Measurements from ENCODE around the gene MSANTD2.

Gene MSANTD2

GRCh38 chr11:124752471-124753102, 47.6 kb downstream of the MSANTD2 start:
- DNase-seq, result no peak

DNA sequence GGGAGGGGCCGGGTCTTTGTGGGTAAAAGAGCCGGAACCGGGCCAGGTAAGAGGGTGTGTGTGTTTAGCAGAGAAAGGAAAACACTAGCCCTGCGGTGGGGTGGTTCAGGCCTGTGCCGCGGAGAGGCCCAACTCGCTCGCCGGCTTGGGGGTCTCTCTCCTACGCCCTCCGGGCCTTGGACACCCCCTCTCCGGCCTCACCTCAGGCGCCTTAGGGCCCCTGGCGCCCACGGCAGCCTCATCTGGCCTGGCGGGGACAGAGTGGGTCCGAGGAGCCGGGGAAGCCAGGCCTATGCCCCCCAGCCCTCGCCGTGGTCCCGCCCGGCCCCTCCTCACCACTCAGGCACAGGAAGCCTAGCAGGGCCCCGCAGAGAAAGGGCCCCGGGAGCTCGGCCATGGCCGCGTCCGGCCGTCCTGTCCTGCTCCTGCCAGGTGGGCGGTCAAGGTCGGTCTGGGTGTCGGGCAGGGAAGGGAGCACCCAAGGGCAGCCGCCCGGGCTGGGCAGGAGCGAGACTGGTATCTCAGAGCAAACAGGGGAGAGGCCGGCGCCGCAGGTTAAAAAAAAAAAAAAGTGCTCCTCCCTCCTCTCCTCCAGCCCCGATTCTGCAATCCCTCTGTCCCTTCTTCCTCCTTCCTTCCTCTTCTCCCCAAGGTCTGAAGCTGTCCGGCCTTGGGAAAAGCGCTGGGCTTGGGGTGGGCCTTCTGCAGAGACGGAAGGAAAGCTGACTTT, 48.3 kb downstream of the MSANTD2 start, which contains the start of gene VSIG2:
Gene VSIG2 (minus strand): TSS at position 515 of the 730 bp plus-strand sequence. CDS start 118 bp downstream, at position 397.
- no peak for DNase-seq

GRCh38 chr11:124751391-124751740, 48.8 kb downstream of the MSANTD2 start:
- no peak for DNase-seq

DNA sequence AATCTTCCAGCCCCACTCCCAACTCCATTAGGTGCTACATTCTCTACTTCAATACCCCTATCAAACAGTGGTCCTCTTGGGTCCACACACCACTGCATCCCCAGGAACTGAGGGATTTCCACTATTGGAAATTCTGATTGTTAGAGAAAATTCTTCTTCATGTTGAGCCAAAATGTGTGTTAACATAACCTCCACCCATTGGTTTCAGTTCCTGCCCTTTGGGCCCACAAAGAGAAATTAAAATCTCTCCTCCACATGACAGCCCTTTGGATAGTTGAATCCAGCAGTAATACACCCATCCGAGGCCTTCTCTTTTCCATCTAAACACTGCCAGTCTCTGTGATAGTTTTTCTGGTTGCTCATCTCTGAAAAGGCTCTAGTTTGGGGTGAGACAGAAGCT, 50.3 kb downstream of the MSANTD2 start:
- DNase-seq, result no peak

GRCh38 chr11:124748481-124749343, 51.5 kb downstream of the MSANTD2 start:
- DNase-seq, result no peak

- no peak for DNase-seq
Measured at GRCh38 chr11:124748100-124748418, 52.1 kb downstream of the MSANTD2 start.

DNA sequence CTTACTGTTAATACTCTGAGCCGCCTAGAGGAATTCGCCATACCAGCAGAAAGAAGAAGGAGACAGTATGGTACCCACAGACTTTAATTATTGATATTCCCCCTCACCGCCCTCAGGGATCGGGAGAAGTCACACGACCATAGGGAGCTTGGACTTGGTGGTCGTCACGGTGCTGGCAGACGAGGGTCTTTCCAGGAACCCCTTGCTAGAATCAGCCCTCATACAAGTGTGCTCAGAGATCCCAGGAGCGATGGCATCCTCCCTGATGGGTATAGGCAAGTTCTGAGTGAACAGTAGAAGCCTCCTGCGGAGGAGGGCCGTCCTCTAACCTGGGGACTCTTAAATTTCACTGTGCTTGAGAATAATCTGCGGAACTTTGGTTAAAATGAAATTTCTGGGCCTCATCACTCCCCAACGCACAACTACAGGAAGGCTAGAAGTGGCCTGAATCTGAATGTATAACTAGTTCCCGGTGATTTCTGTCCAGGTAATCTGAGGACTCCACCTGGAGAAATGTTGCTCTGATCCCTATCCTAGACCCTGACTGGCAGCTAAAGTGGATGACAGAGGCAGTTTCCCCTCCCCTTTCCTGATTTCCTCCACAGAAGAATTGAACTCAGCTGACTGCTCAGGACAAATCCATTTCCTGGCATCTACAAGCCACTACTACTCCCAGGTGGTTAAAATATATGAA, 52.7 kb downstream of the MSANTD2 start:
- no peak for DNase-seq

DNA sequence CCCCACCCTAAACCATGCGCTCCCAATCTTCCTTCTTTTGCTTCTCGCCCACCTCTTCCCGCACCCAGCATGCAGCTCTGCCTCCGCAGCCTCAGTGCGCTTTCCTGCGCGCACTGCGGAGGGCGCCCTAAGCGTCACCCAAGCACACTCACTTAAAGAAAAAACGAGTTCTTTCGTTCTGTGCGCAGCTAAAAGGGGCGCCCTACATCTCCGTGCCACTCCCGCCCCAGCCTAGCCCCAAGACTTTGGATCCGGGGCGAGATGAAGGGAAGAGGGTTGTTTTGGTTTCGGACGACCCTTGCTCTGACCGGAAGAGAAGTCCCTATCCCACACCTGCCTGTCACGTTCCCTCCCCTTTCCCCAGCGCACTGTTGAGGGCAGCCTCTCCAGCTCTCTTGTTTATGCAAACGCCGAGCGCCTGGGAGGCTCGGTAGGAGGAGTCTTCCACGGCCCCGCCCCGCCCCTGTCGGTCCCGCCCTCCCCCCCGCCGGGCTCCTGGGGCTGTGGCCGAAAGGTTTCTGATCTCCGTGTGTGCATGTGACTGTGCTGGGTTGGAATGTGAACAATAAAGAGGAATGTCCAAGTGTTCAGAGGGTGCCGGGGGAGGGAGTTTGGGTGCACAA, 53.5 kb downstream of the MSANTD2 start:
- DNase-seq, result peak; percentile 68 to 69

DNA sequence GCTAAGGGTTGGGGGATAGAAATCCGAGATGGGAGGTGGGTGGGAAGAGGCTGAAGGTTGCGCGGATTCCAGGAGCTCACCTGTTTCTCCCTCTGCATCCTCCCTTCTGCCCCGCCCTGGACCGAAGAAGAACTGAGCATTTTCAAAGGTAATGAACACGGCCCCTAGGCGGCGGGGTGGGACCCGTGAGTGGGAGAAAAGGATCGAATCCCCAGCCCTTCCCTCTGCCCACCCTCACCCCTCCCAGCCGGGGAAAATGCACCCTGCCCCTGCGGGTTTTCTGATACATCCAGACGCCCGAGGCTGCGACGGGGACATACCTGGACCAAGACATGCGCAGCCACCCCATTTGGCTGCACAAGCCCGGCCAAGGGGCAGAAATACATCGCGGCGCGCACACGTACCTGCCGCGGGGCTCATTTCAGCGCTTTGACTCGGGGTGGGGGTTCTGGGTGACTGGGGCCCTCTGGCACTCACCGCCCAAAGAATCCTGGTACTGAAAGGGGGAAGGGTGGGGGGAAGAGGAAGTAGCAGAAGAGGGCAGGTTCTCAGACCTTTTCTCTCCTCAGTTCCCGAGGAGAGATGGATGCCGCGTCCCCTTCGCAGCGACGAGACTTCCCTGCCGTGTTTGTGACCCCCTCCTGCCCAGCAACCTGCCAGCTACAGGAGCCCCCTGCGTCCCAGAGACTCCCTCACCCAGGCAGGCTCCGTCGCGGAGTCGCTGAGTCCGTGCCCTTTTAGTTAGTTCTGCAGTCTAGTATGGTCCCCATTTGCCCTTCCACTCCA, 54.2 kb downstream of the MSANTD2 start:
- DNase-seq, result no peak

DNA sequence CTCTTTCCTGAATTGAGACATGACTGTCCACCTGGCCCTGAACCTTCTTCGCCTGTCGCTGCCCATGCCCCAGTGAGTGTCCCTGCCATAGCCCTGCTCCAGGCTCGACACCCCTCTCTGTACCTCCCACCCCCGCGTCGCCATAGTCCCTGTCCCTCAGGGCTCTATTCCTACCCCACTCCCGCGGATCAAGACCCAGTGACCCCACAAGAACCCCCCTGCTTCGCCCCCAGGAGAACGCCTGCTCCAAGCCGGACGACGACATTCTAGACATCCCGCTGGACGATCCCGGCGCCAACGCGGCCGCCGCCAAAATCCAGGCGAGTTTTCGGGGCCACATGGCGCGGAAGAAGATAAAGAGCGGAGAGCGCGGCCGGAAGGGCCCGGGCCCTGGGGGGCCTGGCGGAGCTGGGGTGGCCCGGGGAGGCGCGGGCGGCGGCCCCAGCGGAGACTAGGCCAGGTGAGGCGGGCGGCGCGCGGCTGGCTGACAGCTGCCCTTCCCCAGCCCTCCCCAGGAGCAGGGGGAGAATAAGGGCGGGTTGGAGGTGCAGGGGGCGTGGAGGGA, 54.9 kb downstream of the MSANTD2 start:
- no peak for DNase-seq

DNA sequence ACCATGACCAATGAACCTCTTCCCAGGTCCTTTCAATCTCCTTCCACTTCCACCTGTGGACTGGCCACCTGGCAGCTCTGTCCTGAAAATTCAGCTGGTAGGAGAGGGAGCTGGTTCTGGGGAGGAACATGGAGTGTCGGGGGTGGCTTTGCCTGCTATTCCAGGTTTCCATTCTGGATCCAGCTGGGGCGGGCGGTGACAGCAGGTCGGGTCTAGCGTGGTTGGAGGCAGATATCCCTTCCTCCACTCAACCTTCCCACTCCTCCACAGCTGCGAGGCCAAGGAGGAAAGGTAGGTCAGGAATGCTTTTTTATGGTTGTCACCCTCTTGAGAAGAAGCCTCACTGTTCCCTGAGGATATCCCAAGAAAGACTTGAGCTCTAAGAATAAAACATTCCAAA, 57.2 kb downstream of the MSANTD2 start:
- no peak for DNase-seq

DNA sequence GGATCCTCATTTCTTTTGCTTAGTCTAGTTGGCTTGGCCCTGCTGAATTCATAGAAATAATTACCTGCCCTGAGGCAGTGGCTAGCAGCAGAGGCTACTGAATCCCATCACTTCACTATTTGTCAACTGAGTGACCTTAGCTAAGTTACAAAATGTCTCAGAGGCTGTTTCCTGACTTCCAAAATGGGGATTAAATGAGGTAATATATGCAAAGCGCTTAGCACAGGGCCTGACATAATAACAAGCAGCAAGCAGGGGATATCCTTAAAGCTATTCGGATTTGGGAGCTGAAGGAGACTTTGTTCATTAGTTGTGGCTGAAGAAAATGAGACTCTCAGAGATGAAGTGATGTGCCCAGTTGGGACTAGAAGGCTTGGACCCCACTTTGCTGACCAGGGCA, 57.7 kb downstream of the MSANTD2 start:
- no peak for DNase-seq

DNA sequence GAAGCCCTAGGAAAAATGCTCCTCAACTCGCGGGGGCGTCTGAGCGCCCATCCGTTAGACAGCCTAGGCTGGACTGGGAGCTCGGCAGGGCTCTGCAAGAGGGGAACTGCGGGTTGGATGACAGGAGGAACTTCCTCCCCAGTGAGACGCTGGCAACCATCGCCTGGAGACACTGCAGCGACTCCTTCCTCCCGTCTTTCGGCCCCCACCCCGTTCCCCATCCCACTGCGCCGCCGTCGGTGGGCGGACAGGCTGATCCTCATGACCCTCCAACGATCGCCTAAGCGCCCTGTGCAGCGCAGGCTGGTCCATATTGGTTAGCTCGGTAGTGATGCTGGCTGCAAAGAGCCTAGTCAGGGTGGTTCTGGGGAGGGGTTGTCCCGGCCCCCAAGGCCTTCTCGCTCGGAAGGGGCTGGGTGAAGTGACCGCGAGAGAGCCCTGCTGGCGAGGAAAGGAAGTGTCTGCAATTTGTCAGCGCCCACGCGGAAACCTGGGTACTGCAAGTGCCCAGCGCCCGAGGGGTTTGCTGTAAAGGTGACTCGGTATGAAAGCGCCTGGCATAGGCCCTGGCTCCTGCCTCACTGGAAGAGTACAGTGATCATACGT, 59.8 kb downstream of the MSANTD2 start:
- DNase-seq, result peak; percentile 57 to 61

GRCh38 chr11:124739479-124740276, 60.5 kb downstream of the MSANTD2 start, which contains the start of gene NRGN:
NRGN (plus strand) TSS chr11:124739942; CDS start chr11:124740085, 143 bp downstream.
- DNase-seq, result peak; percentile 77 to 80

DNA sequence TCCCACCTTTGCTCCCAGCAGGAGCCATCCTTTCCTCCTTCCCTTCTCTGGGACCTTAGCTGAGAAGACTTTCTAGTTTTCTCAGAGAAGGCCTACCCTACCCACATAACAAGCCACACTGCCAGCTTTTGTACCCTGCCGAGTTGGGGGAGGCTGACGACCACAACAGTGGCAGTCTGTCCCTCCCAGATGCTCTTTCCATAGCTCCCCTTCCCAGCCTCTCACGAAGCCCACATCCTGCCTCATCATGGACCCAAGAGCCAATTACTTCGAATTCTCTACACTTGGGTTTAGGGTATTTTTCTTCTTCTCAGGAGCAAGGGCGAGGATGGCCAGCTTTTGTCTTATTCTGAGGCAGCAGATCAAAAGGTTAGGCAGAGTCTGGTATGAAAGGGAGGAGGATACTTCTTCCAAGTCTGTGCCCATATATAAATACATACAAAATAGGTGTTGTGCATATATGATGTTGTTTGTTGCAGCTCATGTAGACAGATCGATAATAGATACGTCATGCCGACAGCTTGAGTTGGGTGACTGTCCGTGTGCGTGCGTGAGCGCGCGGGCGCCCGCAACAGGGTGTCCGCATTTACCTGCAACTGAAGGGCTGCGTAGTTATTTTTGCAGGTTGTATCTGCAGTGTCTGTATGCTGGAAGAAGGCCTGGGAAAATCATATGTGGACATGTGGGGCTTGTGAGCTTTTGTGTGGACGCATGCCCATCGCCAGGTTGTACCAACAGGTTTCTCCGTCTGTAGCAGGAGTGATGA, 61.3 kb downstream of the MSANTD2 start:
- DNase-seq, result no peak

GRCh38 chr11:124737638-124738305, 62.4 kb downstream of the MSANTD2 start:
- no peak for DNase-seq

GRCh38 chr11:124736736-124737135, 63.5 kb downstream of the MSANTD2 start:
- no peak for DNase-seq

DNA sequence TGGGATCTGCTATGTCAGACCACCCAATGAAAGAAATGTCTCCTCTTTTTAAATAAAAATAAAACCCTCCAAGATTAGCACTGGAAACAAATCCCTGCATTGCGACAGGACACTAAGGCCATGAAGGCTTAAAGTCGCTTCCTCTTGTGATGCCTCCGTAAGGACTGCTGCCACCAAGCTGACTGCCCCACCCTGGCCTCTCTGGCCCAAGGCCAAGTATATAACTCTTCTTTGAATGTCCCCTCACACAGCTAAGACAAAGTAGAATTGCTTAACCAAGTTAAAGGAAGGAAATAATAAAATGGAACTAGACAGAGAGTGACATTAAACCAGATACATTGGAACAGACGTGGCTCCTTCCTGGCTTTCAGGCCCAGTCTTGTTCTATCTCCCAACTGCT, 68.0 kb downstream of the MSANTD2 start:
- no peak for DNase-seq

DNA sequence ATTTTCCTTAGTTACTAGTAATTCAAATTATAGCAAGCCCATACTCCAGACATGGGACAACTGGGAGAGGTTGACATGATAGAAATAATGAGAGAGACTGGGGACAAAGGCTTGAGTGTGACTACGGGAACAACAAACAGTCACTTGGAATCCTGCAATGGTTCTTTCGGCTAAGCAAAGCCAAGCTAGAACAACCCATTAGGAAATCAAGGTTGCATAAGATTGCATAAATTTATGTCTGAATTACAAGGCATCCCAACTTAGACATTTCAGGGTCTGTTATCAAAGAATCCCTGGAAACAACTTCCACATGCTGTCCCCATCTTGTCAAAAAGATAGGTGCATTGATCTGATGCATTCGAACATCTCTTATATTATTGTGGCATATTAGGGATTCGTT, 70.6 kb downstream of the MSANTD2 start:
- DNase-seq, result no peak

All from stimulated activated CD4-positive, alpha-beta T cell treated with anti-CD3 and anti-CD28 coated beads, Interleukin-2, amount 100 ng/mL, for 48 hours (primary cell).